GM23338 (cell line): ENCODE measurements around the gene CRYBG1.

Source experiments
- CTCF ChIP-seq, 2 experiments: fragments of 200-600 bp in 1 of 2; sonication (generic) in 1 of 2; conservative IDR thresholded peaks; 2 replicates each; pipeline versions ENCODE4 v1.5.1 to v1.6.1; 2016 to 2017; ENCODE audit warnings: antibody characterized with exemption in 2 of 2, low read depth in 2 of 2, mild to moderate bottlenecking in 2 of 2, moderate library complexity in 1 of 2
- EZH2phosphoT487 ChIP-seq: fragments of 200-600 bp; sonication (generic); IDR thresholded peaks from one replicate; pipeline ENCODE4 v1.8.1; 2018; ENCODE audit warnings: antibody characterized with exemption; ENCODE audit not compliant: unreplicated experiment
- JUNB ChIP-seq: IDR thresholded peaks from one replicate; pipeline ENCODE4 v1.6.1; 2016; ENCODE audit warnings: antibody characterized with exemption; ENCODE audit not compliant: unreplicated experiment

DNA sequence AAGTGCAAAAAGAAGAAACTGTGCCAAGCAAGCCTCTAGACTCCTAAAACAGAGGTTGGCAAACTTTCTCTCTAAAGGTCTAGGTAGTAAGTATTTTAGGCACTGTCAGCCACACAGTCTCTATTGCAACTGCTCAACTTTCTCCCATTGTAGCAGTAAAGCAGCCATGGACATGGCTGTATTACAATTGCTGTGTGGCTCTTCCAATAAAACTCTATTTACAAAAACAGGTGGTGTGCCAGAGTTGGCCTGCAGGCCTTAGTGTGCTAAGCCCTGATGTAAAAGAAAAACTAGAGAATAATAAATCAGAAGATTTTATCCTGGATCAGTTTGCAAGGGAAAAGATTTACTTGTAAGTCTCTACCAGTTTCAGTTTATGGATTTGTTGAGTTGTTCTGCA is 74.0 kb downstream of the CRYBG1 start:
- TF ChIP-seq CTCF (conservative IDR thresholded peaks at IDR 0.05; ENCODE audit: low read depth in 2 of 2) (no peak), JUNB (no peak), EZH2phosphoT487 (no peak)
